Measurements from ENCODE around the gene CPZ.

DNA sequence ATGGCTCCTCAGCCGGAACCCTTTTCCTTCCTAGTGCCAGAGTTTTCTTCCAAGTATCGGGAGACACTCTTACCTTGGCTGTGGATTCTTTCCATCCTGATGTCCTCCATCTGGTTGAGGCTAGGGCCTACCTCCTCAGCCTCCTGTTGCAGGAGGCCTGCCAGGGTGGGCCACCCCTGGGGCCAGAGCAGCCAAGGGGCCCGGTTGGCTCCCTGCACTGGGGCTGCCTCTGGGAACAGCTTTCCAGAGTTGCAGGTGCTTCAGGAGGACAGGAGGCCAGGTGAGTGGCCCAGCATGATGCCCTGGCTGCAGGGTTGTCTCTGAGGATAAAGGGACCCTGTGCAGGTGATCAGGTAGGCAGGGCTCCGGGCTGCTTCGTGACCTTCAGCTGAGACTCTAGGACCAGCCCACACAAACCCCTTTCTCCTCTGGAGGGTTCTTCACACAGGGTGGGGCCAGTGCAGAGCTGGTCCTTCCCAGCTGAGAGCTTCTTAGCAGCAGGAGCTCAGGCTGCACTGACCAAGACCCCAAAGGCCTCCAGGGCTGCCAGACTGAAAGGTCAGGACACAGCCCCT, 17.7 kb upstream of the CPZ start:
- TF ChIP-seq CTCF (IDR thresholded peaks at IDR 0.05) = no peak
- no peak for TF ChIP-seq POLR2A (IDR thresholded peaks at IDR 0.05)

All from thyroid gland (tissue), 4 donors.